AG09309 (cell line): ENCODE results near the gene CACNG7.

Experiments used
- DNase-seq: peaks from one replicate; pipeline ENCODE4 v3.0.0-alpha.2; 2010; ENCODE audit warnings: low read depth
- H3K4me3 ChIP-seq: 2 replicates; pipeline ENCODE4 v1.5.1; 2011; ENCODE audit warnings: mild to moderate bottlenecking, low read depth, low read length, moderate library complexity; ENCODE audit not compliant: control insufficient read depth
- CTCF ChIP-seq: IDR thresholded peaks from 2 replicates; pipeline ENCODE4 v1.5.1; 2011; ENCODE audit warnings: mild to moderate bottlenecking, low read depth, low read length, inconsistent platforms; ENCODE audit not compliant: insufficient read depth, control insufficient read depth; ENCODE audit errors: missing control alignments

Gene CACNG7

GRCh38 chr19:53927739-53928138 is 18.7 kb downstream of the CACNG7 start:
- no peak for TF ChIP-seq CTCF
- DNase-seq = peak; percentile 8
- H3K4me3 ChIP-seq = no peak overlapping the region

DNA sequence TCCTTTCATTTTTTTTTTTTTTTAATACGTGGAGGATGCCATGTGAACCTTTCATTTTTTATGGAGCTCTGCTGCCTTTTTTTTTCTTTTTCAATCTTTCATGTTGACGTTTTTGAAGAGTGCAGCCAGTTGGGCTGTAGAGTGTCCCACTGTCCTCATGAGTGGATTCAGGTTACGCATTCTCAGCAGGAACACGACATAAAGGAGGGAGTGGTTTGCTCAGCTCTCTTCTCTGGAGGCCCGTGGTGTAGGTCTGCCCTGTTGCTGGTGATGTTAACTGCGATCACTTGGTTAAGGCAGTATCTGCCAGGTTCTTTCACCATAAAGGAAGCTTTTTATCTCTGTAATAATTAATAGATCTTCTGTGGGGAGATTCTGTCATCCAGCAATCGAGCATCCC is 27.0 kb downstream of the CACNG7 start:
- no peak for TF ChIP-seq CTCF
- DNase-seq = no peak
- H3K4me3 ChIP-seq = no peak overlapping the region

- DNase-seq = no peak
- H3K4me3 ChIP-seq = no peak overlapping the region
Measured at GRCh38 chr19:53942001-53942786, 33.1 kb downstream of the CACNG7 start.

GRCh38 chr19:53944416-53944815 is 35.3 kb downstream of the CACNG7 start:
- TF ChIP-seq CTCF = no peak
- DNase-seq = no peak
- no peak overlapping the region for H3K4me3 ChIP-seq

More at GRCh38 chr19:53942001-53942786, 33.1 kb downstream of the CACNG7 start:
- no peak for TF ChIP-seq CTCF

- TF ChIP-seq CTCF = no peak
- no peak for DNase-seq
- H3K4me3 ChIP-seq = no peak overlapping the region
Measured at GRCh38 chr19:53944933-53945332, 35.9 kb downstream of the CACNG7 start.

- TF ChIP-seq CTCF = no peak
- no peak overlapping the region for H3K4me3 ChIP-seq
- no peak for DNase-seq
Measured at GRCh38 chr19:53945441-53945840, 36.4 kb downstream of the CACNG7 start.
